GM12878 (cell line): ENCODE measurements around the gene ATP7B. TPM values are rescaled to one million over a fixed set of nuclear protein-coding genes. Genes with fewer than 3 reads are reported as not detected.

Experiments used
- ATAC-seq: fragments of 200-7000 bp; cut with Tn5 transposase; 3 replicates; pipeline ENCODE4 v1.9.1; 2020; ENCODE audit warnings: mild to moderate bottlenecking, moderate library complexity
- BruUV-seq: library from RNA; stranded (reverse); fragments of 400-500 nt; replicated peaks from 2 replicates; lab custom pipeline; 2021; lab: Mats Ljungman, UMichigan
- CTCF ChIA-PET: fragments of 300-600 bp; sonication (Branson Sonifier 250); formaldehyde crosslinking; extraction: SDS; loops from one replicate; lab custom pipeline; 2021; ENCODE audit warnings: inconsistent platforms; lab: Yijun Ruan, JAX
- POLR2A ChIA-PET: fragments of 350-600 bp; formaldehyde crosslinking; extraction: SDS; loops from one replicate; lab custom pipeline; 2021; ENCODE audit warnings: inconsistent platforms; lab: Charles Lee
- RAD21 ChIA-PET: fragments of 300-600 bp; sonication (Branson Sonifier 250); formaldehyde crosslinking; loops from one replicate; lab custom pipeline; 2023; ENCODE audit warnings: antibody characterized with exemption; ENCODE audit not compliant: unreplicated experiment; lab: Charles Lee
- SMC1A ChIA-PET: fragments of 300-600 bp; sonication (Branson Sonifier 250); formaldehyde crosslinking; loops from one replicate; lab custom pipeline; 2023; ENCODE audit not compliant: unreplicated experiment, uncharacterized antibody; lab: Charles Lee
- DNase-seq: peaks from one replicate; pipeline ENCODE4 v3.0.0-alpha.2; 2011; ENCODE audit warnings: low read depth, low spot score
- FAIRE-seq: peaks from 3 replicates; lab custom pipeline; 2011; peaks lifted over from hg19 to GRCh38; lab: Jason Lieb, UNC
- H2AFZ ChIP-seq: 2 replicates; pipeline ENCODE4 v1.6.0; 2011; ENCODE audit warnings: low read depth, low read length, control low read depth; ENCODE audit not compliant: control insufficient read depth
- H3K27ac ChIP-seq: 2 replicates; pipeline ENCODE4 v1.5.1; 2011; ENCODE audit warnings: control low read depth; ENCODE audit not compliant: control insufficient read depth, insufficient read depth
- H3K27me3 ChIP-seq, 2 experiments: replicated peaks in 1 of 2; 2 replicates each; pipeline versions ENCODE4 v1.6.0 to v1.6.1; 2011; ENCODE audit warnings: low read length in 1 of 2; ENCODE audit not compliant: control insufficient read depth in 2 of 2, insufficient read depth in 2 of 2
- H3K36me3 ChIP-seq, 2 experiments: 2 replicates each; pipeline ENCODE4 v1.5.1; 2011; ENCODE audit warnings: low read length in 1 of 2; ENCODE audit not compliant: control insufficient read depth in 2 of 2, insufficient read depth in 2 of 2
- H3K4me1 ChIP-seq: 2 replicates; pipeline ENCODE4 v1.6.1; 2011; ENCODE audit warnings: mild to moderate bottlenecking, low read length, moderate library complexity, mixed read lengths; ENCODE audit not compliant: control insufficient read depth, insufficient read depth
- H3K4me2 ChIP-seq: 2 replicates; pipeline ENCODE4 v1.6.0; 2011; ENCODE audit warnings: control low read depth; ENCODE audit not compliant: control insufficient read depth, insufficient read depth
- H3K4me3 ChIP-seq: fragments of 200-600 bp; sonication (generic); 2 replicates; pipeline ENCODE4 v1.5.1; 2016
- H3K79me2 ChIP-seq: 2 replicates; pipeline ENCODE4 v1.6.0; 2011; ENCODE audit warnings: low read length; ENCODE audit not compliant: control insufficient read depth, insufficient read depth
- H3K9ac ChIP-seq: 2 replicates; pipeline ENCODE4 v1.8.0; 2011; ENCODE audit warnings: low read length, control low read depth, mixed read lengths; ENCODE audit not compliant: control insufficient read depth, insufficient read depth
- H3K9me3 ChIP-seq: replicated peaks from 3 replicates; pipeline ENCODE4 v1.5.1; 2011; ENCODE audit warnings: mild to moderate bottlenecking, low read length; ENCODE audit not compliant: control insufficient read depth, insufficient read depth
- H4K20me1 ChIP-seq: 2 replicates; pipeline ENCODE4 v1.6.0; 2011; ENCODE audit not compliant: control insufficient read depth, insufficient read depth
- CTCF ChIP-seq, 3 experiments: IDR thresholded peaks in 2 of 3; conservative IDR thresholded peaks in 1 of 3; 2 replicates each; pipeline ENCODE4 v1.5.1; 2011; ENCODE audit warnings: low read depth in 3 of 3, low read length in 3 of 3, mild to moderate bottlenecking in 3 of 3, control low read depth in 2 of 3, moderate library complexity in 2 of 3, inconsistent platforms in 1 of 3, mixed read lengths in 1 of 3; ENCODE audit not compliant: control insufficient read depth in 2 of 3, insufficient read depth in 1 of 3; ENCODE audit errors: extremely low read depth in 1 of 3
- IRF4 ChIP-seq: IDR thresholded peaks from 2 replicates; pipeline ENCODE4 v1.6.1; 2011; ENCODE audit warnings: low read depth, low read length
- KAT2A ChIP-seq: conservative IDR thresholded peaks from 2 replicates; pipeline ENCODE4 v1.6.1; 2011; ENCODE audit warnings: low read depth, low read length; ENCODE audit not compliant: control insufficient read depth
- KLF5 ChIP-seq: fragments of 450-650 bp; IDR thresholded peaks from 2 replicates; pipeline ENCODE4 v1.6.1; 2014; ENCODE audit warnings: mild to moderate bottlenecking; ENCODE audit not compliant: partially characterized antibody
- MTA3 ChIP-seq: IDR thresholded peaks from 2 replicates; pipeline ENCODE4 v1.6.1; 2012; ENCODE audit warnings: low read length, inconsistent platforms, borderline replicate concordance
- SREBF2 ChIP-seq: IDR thresholded peaks from 2 replicates; pipeline ENCODE4 v1.6.1; 2012; ENCODE audit warnings: mild to moderate bottlenecking, low read length
- ZNF274 ChIP-seq: IDR thresholded peaks from one replicate; pipeline ENCODE4 v1.8.0; 2011; ENCODE audit not compliant: insufficient read length, insufficient read depth
- ZNF622 ChIP-seq: fragments of 450-650 bp; IDR thresholded peaks from 2 replicates; pipeline ENCODE4 v1.6.1; 2017; ENCODE audit warnings: mild to moderate bottlenecking, inconsistent platforms
- ZSCAN29 ChIP-seq: fragments of 450-650 bp; IDR thresholded peaks from 2 replicates; pipeline ENCODE4 v1.6.1; 2017; ENCODE audit warnings: mild to moderate bottlenecking, moderate library complexity
- WGBS: methylation state at CpG from one replicate; pipeline ENCODE4 v1.1.6; 2016; ENCODE audit warnings: low lambda C conversion rate; ENCODE audit not compliant: insufficient replicate concordance, insufficient coverage; ENCODE audit errors: missing lambda C conversion rate; 5-methylcytosine and 5-hydroxymethylcytosine counted together
- in situ Hi-C: fragments of 300-500 bp; cut with MboI; formaldehyde crosslinking; loops from 9 replicates; pipeline ENCODE4 v1.14.3; 2018; ENCODE audit warnings: mixed read lengths
- intact Hi-C: fragments of 100-400 bp; cut with micrococcal nuclease; formaldehyde crosslinking; loops from one replicate; pipeline ENCODE4 v1.14.2; 2022; ENCODE audit not compliant: unreplicated experiment
- polyA plus RNA-seq, 11 experiments: library from polyadenylated mRNA; depleted of rRNA in 4 of 11; unstranded in 6 of 11; stranded (reverse) in 5 of 11; fragments of >200 nt; fragmentation: Nextera tagmentation in 4 of 11; fragmentation: Illumina TruSeq in 1 of 11; extraction: Ambion mirVana in 4 of 11; extraction: Trizol in 1 of 11; gene quantifications; 1 replicate in 1 of 11; 2 replicates in 10 of 11; pipeline versions ENCODE4 v1.2.1 to v1.2.3, GENCODE V29; 2011 to 2016; ENCODE audit warnings: inconsistent platforms in 2 of 11, missing spikeins in 2 of 11, low read depth in 1 of 11
- total RNA-seq, 4 experiments: library from RNA; depleted of rRNA in 3 of 4; stranded (reverse); fragments of >200 nt in 3 of 4; fragmentation: Illumina TruSeq in 1 of 4; extraction: Trizol in 1 of 4; gene quantifications; 2 replicates each; pipeline versions ENCODE4 v1.2.1 to v1.2.3, GENCODE V29; 2013 to 2021
- TF ChIP-seq, protein P1 (sequence below): IDR thresholded peaks from 2 replicates; pipeline ENCODE4 v1.6.1; 2012; ENCODE audit warnings: low read depth, low read length, improper control_type of control experiment
- TF ChIP-seq, protein P2 (sequence below): fragments of 150-350 bp; IDR thresholded peaks from 2 replicates; pipeline ENCODE4 v1.6.1; 2016; ENCODE audit warnings: low read depth, low read length

ATP7B gene
- total and polyA plus RNA-seq, 10 of the 15 experiments (the other 5 are each of a cell fraction or from before 2014, with no cell fraction given), result under 0.01 to 1.1 (median 0.06) TPM; not detected in 2

DNA sequence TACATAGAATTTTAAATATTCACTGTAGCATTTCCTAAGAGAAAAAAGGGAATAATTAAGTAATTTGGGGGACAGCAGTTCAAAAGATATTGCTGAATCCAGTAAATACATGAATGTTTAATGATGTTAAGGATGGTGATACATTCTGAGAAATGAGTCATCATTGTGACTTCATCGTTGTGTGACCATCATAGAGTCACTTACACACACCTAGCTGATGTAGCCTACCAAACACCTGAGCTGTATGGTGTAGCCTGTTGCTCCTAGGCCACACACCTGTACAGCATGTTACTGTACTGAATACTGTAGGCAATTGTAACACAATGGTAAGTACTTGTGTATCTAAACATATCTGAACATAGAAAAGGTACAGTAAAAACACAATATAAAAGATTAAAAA, 34.8 kb downstream of the ATP7B start:
- Histone ChIP-seq H3K9me3 (no peaks in the 10 kb centered on the region), H3K4me1 (no peaks in the 10 kb centered on the region), H3K4me2 (no peak overlapping the region), H3K36me3 (no peaks in the 10 kb centered on the region), H3K27ac (no peak overlapping the region), H4K20me1 (no peaks in the 10 kb centered on the region), H3K27me3 (no peaks in the 10 kb centered on the region; a peak in 1 of 4 replicates), H3K79me2 (no peaks in the 10 kb centered on the region), H2AFZ (no peak overlapping the region), H3K9ac (no peak overlapping the region), H3K4me3 (no peak overlapping the region)
- FAIRE-seq (no peak), DNase-seq (no peak), ATAC-seq (no peak)
- no TSS peak for BruUV-seq
- intact Hi-C loops (no loop called here), in situ Hi-C loops (no loop called here)
- POLR2A ChIA-PET, result no interaction called here
- RAD21 ChIA-PET, result interaction anchor here (0.9 kb wide), 1 partner anchor 17 kb away, joined by 5 read pairs; no protein-coding TSS in a partner anchor
- CTCF ChIA-PET, result interaction anchor here (0.6 to 1.1 kb wide), 2 partner anchors 25 to 63 kb away, joined by 3 to 4 read pairs; no protein-coding TSS in a partner anchor
- TF ChIP-seq SREBF2 (no peak), KLF5 (no peak)
- WGBS, result 0% methylated on average over 1 of the region's 1 CpG
- SMC1A ChIA-PET, result interaction anchor here (0.9 to 1.5 kb wide), 4 partner anchors 9 to 19 kb away, joined by 3 to 4 read pairs (median 4); no protein-coding TSS in a partner anchor

- ATAC-seq (no peak), FAIRE-seq (no peak), DNase-seq (no peak)
- ChIA-PET SMC1A (interaction anchor here (1.4 kb wide), 1 partner anchor 28 kb away, joined by 4 read pairs; no protein-coding TSS in a partner anchor), RAD21 (no interaction called here), POLR2A (no interaction called here), CTCF (interaction anchor here (1.3 kb wide), 1 partner anchor 476 kb away, joined by 3 read pairs; the partner anchor contains the start of gene VPS36)
- in situ Hi-C loops, result no loop called here
- intact Hi-C loops, result no loop called here
- Histone ChIP-seq H3K4me3 (no peak overlapping the region), H3K9me3 (no peaks in the 10 kb centered on the region), H3K27ac (no peak overlapping the region), H3K27me3 (no peaks in the 10 kb centered on the region; a peak in 1 of 4 replicates), H4K20me1 (no peaks in the 10 kb centered on the region), H3K4me1 (no peaks in the 10 kb centered on the region), H3K4me2 (no peak overlapping the region), H2AFZ (no peak overlapping the region), H3K36me3 (no peaks in the 10 kb centered on the region), H3K79me2 (no peaks in the 10 kb centered on the region), H3K9ac (no peak overlapping the region)
- BruUV-seq, result no TSS peak
- TF ChIP-seq ZSCAN29 (no peak), CTCF (IDR thresholded peaks at IDR 0.05 in 2 of 3, conservative IDR thresholded peaks at IDR 0.05 in 1 of 3; ENCODE audit: control insufficient read depth in 2 of 3, extremely low read depth in 1 of 3, insufficient read depth in 1 of 3, low read depth in 3 of 3, low read length in 3 of 3) (no peak), MTA3 (no peak), KAT2A (no peak), IRF4 (no peak), ZNF274 (no peak), ZNF622 (no peak)
- TF ChIP-seq, protein P1, sequence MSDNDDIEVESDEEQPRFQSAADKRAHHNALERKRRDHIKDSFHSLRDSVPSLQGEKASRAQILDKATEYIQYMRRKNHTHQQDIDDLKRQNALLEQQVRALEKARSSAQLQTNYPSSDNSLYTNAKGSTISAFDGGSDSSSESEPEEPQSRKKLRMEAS, result no peak
- TF ChIP-seq, protein P2, sequence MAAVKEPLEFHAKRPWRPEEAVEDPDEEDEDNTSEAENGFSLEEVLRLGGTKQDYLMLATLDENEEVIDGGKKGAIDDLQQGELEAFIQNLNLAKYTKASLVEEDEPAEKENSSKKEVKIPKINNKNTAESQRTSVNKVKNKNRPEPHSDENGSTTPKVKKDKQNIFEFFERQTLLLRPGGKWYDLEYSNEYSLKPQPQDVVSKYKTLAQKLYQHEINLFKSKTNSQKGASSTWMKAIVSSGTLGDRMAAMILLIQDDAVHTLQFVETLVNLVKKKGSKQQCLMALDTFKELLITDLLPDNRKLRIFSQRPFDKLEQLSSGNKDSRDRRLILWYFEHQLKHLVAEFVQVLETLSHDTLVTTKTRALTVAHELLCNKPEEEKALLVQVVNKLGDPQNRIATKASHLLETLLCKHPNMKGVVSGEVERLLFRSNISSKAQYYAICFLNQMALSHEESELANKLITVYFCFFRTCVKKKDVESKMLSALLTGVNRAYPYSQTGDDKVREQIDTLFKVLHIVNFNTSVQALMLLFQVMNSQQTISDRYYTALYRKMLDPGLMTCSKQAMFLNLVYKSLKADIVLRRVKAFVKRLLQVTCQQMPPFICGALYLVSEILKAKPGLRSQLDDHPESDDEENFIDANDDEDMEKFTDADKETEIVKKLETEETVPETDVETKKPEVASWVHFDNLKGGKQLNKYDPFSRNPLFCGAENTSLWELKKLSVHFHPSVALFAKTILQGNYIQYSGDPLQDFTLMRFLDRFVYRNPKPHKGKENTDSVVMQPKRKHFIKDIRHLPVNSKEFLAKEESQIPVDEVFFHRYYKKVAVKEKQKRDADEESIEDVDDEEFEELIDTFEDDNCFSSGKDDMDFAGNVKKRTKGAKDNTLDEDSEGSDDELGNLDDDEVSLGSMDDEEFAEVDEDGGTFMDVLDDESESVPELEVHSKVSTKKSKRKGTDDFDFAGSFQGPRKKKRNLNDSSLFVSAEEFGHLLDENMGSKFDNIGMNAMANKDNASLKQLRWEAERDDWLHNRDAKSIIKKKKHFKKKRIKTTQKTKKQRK, result no peak
- 34% methylated on average over 6 of the region's 6 CpGs for WGBS
Observed at GRCh38 chr13:51974482-51974881, 36.8 kb downstream of the ATP7B start.
